CD14-positive monocyte (primary cell): ENCODE results near the gene RCCD1. TPM values are rescaled to one million over a fixed set of nuclear protein-coding genes. Genes with fewer than 3 reads are reported as not detected.
A peak's percentile ranks its signal among the peaks of the same experiment; 100 is the strongest.

Experiments
- DNase-seq, 3 donors: peaks; one replicate each; pipeline ENCODE4 v3.0.0-alpha.2; 2011 to 2022
- H2AFZ ChIP-seq: 2 replicates; pipeline ENCODE4 v1.6.0; 2012; ENCODE audit warnings: mild to moderate bottlenecking, low read depth, low read length, inconsistent platforms; ENCODE audit not compliant: insufficient read depth, poor library complexity, severe bottlenecking
- H3K27ac ChIP-seq, 2 donors: 1 replicate in 1 of 2; 2 replicates in 1 of 2; pipeline ENCODE4 v1.5.1; 2012 to 2013; ENCODE audit warnings: low read length in 2 of 2, control low read depth in 1 of 2, inconsistent platforms in 1 of 2, low read depth in 1 of 2, mild to moderate bottlenecking in 1 of 2
- H3K27me3 ChIP-seq, 2 donors: one replicate each; pipeline versions ENCODE4 v1.6.0 to v1.6.1; 2011 to 2013; ENCODE audit warnings: low read length in 2 of 2; ENCODE audit not compliant: control insufficient read depth in 2 of 2, insufficient read depth in 2 of 2
- H3K36me3 ChIP-seq, 2 donors: replicated peaks in 1 of 2; 1 replicate in 1 of 2; 2 replicates in 1 of 2; pipeline versions ENCODE4 v1.5.1 to v1.6.1; 2012 to 2013; ENCODE audit warnings: low read length in 2 of 2, control low read depth in 1 of 2, inconsistent platforms in 1 of 2, mild to moderate bottlenecking in 1 of 2; ENCODE audit not compliant: insufficient read depth in 2 of 2, control insufficient read depth in 1 of 2
- H3K4me1 ChIP-seq, 2 donors: 1 replicate in 1 of 2; 2 replicates in 1 of 2; pipeline versions ENCODE4 v1.5.1 to v1.6.1; 2012 to 2013; ENCODE audit warnings: low read length in 2 of 2, control low read depth in 1 of 2, inconsistent platforms in 1 of 2, mild to moderate bottlenecking in 1 of 2, moderate library complexity in 1 of 2; ENCODE audit not compliant: insufficient read depth in 2 of 2, control insufficient read depth in 1 of 2
- H3K4me2 ChIP-seq: replicated peaks from 2 replicates; pipeline ENCODE3; 2012; ENCODE audit warnings: low read length, moderate library complexity, mild to moderate bottlenecking; ENCODE audit not compliant: poor library complexity, severe bottlenecking; ENCODE audit errors: extremely low read depth
- H3K4me3 ChIP-seq, 3 experiments: fragments of 200-600 bp in 1 of 3; sonication (generic) in 1 of 3; replicated peaks in 1 of 3; 1 replicate in 2 of 3; 2 replicates in 1 of 3; pipeline ENCODE4 v1.5.1; 2011 to 2013; ENCODE audit warnings: low read length in 3 of 3, mild to moderate bottlenecking in 3 of 3, control low read depth in 2 of 3, low read depth in 2 of 3, inconsistent platforms in 1 of 3, moderate library complexity in 1 of 3
- H3K79me2 ChIP-seq: 2 replicates; pipeline ENCODE4 v1.6.0; 2012; ENCODE audit warnings: mild to moderate bottlenecking, control low read depth, inconsistent platforms, low read length, moderate library complexity; ENCODE audit not compliant: insufficient read depth
- H3K9ac ChIP-seq: 2 replicates; pipeline ENCODE4 v1.6.0; 2017; ENCODE audit warnings: low read length, mild to moderate bottlenecking; ENCODE audit not compliant: insufficient read depth, poor library complexity, severe bottlenecking
- H3K9me3 ChIP-seq, 2 donors: replicated peaks in 1 of 2; 1 replicate in 1 of 2; 2 replicates in 1 of 2; pipeline versions ENCODE4 v1.5.1 to v1.6.1; 2012 to 2013; ENCODE audit warnings: low read length in 2 of 2, control low read depth in 1 of 2; ENCODE audit not compliant: control insufficient read depth in 1 of 2, insufficient read depth in 1 of 2
- H4K20me1 ChIP-seq: 2 replicates; pipeline ENCODE4 v1.6.0; 2012; ENCODE audit warnings: mild to moderate bottlenecking, low read length, control low read depth, moderate library complexity; ENCODE audit not compliant: insufficient read depth
- H3K27ac Mint-ChIP-seq, 7 donors: one replicate each; pipeline ENCODE4 v1.8.0; 2020; ENCODE audit warnings: mild to moderate bottlenecking in 7 of 7, mixed read lengths in 7 of 7, moderate library complexity in 6 of 7, inconsistent platforms in 2 of 7
- H3K27me3 Mint-ChIP-seq, 3 donors: one replicate each; pipeline ENCODE4 v1.8.0; 2021 to 2022; ENCODE audit warnings: low read depth in 3 of 3, mild to moderate bottlenecking in 3 of 3, mixed read lengths in 3 of 3, moderate library complexity in 3 of 3, inconsistent platforms in 1 of 3
- H3K36me3 Mint-ChIP-seq, 2 donors: one replicate each; pipeline ENCODE4 v1.8.0; 2020; ENCODE audit warnings: mixed read lengths in 2 of 2, inconsistent platforms in 1 of 2, mild to moderate bottlenecking in 1 of 2
- H3K4me1 Mint-ChIP-seq: one replicate; pipeline ENCODE4 v1.8.0; 2020; ENCODE audit warnings: mild to moderate bottlenecking, mixed read lengths
- H3K4me3 Mint-ChIP-seq, 2 donors: one replicate each; pipeline ENCODE4 v1.8.0; 2020; ENCODE audit warnings: mild to moderate bottlenecking in 2 of 2, mixed read lengths in 2 of 2, moderate library complexity in 1 of 2
- H3K9me3 Mint-ChIP-seq, 7 donors: one replicate each; pipeline ENCODE4 v1.8.0; 2020 to 2022; ENCODE audit warnings: mixed read lengths in 7 of 7, mild to moderate bottlenecking in 6 of 7, moderate library complexity in 6 of 7, inconsistent platforms in 2 of 7
- WGBS: methylation state at CpG from one replicate; pipeline ENCODE4 v1.1.5; 2013; ENCODE audit warnings: missing lambda C conversion rate; ENCODE audit not compliant: insufficient coverage; 5-methylcytosine and 5-hydroxymethylcytosine counted together
- intact Hi-C, 2 donors: fragments of 100-400 bp; cut with micrococcal nuclease; formaldehyde crosslinking; loops; one replicate each; pipeline versions ENCODE4 v1.15.0 to v1.15.1; 2023
- polyA plus RNA-seq, 3 donors: library from polyadenylated mRNA; depleted of rRNA in 1 of 3; unstranded in 2 of 3; stranded (reverse) in 1 of 3; fragments of 300-500 nt in 2 of 3; fragments of >200 nt in 1 of 3; fragmentation: Illumina TruSeq in 2 of 3; gene quantifications; 1 replicate in 2 of 3; 2 replicates in 1 of 3; pipeline ENCODE4 v1.2.3, GENCODE V29; 2012 to 2021
- TF ChIP-seq, protein P1 (sequence below): fragments of 200-600 bp; IDR thresholded peaks from one replicate; pipeline ENCODE4 v1.8.0; 2022; ENCODE audit warnings: antibody characterized with exemption, mild to moderate bottlenecking

RCCD1 gene
- polyA plus RNA-seq, 3 donors = 1.2 to 2.8 (median 1.5) TPM

- peaks cover 10% of the 10 kb centered on the region for H3K4me1 Mint-ChIP-seq
- H3K27me3 Mint-ChIP-seq = no peaks in the 10 kb centered on the region
- intact Hi-C loops = no loop called here
- Histone ChIP-seq H3K79me2 (no peaks in the 10 kb centered on the region), H3K4me2 (no peak overlapping the region), H4K20me1 (no peaks in the 10 kb centered on the region), H3K27ac (no peak overlapping the region), H3K4me3 (no peak overlapping the region), H3K9ac (no peak overlapping the region), H3K4me1 (peaks cover 8 to 13% of the 10 kb centered on the region in 2 donors), H3K36me3 (peaks cover 73 to 93% of the 10 kb centered on the region in 2 donors), H2AFZ (no peak overlapping the region), H3K27me3 (no peaks in the 10 kb centered on the region), H3K9me3 (no peaks in the 10 kb centered on the region)
- TF ChIP-seq, protein P1, sequence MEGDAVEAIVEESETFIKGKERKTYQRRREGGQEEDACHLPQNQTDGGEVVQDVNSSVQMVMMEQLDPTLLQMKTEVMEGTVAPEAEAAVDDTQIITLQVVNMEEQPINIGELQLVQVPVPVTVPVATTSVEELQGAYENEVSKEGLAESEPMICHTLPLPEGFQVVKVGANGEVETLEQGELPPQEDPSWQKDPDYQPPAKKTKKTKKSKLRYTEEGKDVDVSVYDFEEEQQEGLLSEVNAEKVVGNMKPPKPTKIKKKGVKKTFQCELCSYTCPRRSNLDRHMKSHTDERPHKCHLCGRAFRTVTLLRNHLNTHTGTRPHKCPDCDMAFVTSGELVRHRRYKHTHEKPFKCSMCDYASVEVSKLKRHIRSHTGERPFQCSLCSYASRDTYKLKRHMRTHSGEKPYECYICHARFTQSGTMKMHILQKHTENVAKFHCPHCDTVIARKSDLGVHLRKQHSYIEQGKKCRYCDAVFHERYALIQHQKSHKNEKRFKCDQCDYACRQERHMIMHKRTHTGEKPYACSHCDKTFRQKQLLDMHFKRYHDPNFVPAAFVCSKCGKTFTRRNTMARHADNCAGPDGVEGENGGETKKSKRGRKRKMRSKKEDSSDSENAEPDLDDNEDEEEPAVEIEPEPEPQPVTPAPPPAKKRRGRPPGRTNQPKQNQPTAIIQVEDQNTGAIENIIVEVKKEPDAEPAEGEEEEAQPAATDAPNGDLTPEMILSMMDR = no peak
- H3K27ac Mint-ChIP-seq = peak overlapping the region in 2 of 7 donors; percentile 15 to 80
- DNase-seq = no peak
- 93% methylated on average over 7 of the region's 8 CpGs for WGBS
- peaks cover 0 to 4% (median 0%) of the 10 kb centered on the region in 7 donors for H3K9me3 Mint-ChIP-seq
- no peak overlapping the region for H3K4me3 Mint-ChIP-seq
- peaks cover 77 to 93% of the 10 kb centered on the region in 2 donors for H3K36me3 Mint-ChIP-seq
These were observed 6.2 kb upstream of the RCCD1 start for GRCh38 chr15:90948506-90948905.

GRCh38 chr15:90949979-90950675 is 4.6 kb upstream of the RCCD1 start:
- H4K20me1 ChIP-seq = peaks cover under 1% of the 10 kb centered on the region
- Mint-ChIP-seq H3K9me3 (peaks cover 0 to 4% (median 0%) of the 10 kb centered on the region in 7 donors), H3K4me3 (no peak overlapping the region), H3K27ac (peak overlapping the region in 3 of 7 donors; percentile 60 to 70 (median 63)), H3K36me3 (peaks cover 67 to 82% of the 10 kb centered on the region in 2 donors), H3K4me1 (peaks cover 10% of the 10 kb centered on the region), H3K27me3 (no peaks in the 10 kb centered on the region)
- H2AFZ ChIP-seq = no peak overlapping the region
- peaks cover 11 to 22% of the 10 kb centered on the region in 2 donors for H3K4me1 ChIP-seq
- H3K27ac ChIP-seq = no peak overlapping the region
- H3K4me2 ChIP-seq = peak overlapping the region; percentile 30
- TF ChIP-seq, protein P1 = no peak
- H3K27me3 ChIP-seq = no peaks in the 10 kb centered on the region
- DNase-seq = no peak
- intact Hi-C loops = loop anchor here in 1 of 2 donors (10.0 kb wide), 2 partner anchors 75 to 325 kb away; partner anchors contain the start of gene VPS33B
- peaks cover 61 to 81% of the 10 kb centered on the region in 2 donors for H3K36me3 ChIP-seq
- 97% methylated on average over 13 of the region's 23 CpGs for WGBS
- peaks cover under 1% of the 10 kb centered on the region for H3K79me2 ChIP-seq
- no peaks in the 10 kb centered on the region for H3K9me3 ChIP-seq
- H3K9ac ChIP-seq = no peak overlapping the region
- H3K4me3 ChIP-seq = no peak overlapping the region
